GM19193 (cell line): Measurements from ENCODE around the gene KIAA1217.

Experiments used
- POLR2A ChIP-seq: IDR thresholded peaks from 4 replicates; pipeline ENCODE4 v1.6.1; 2011; ENCODE audit not compliant: insufficient read depth, insufficient read length; ENCODE audit errors: extremely low read depth

The KIAA1217 gene

GRCh38 chr10:24287559-24288195 lies 78.7 kb downstream of the KIAA1217 start:
- TF ChIP-seq POLR2A, result no peak

- no peak for TF ChIP-seq POLR2A
Measured at GRCh38 chr10:24288581-24288980, 79.6 kb downstream of the KIAA1217 start.

- no peak for TF ChIP-seq POLR2A
Measured at GRCh38 chr10:24289235-24289634, 80.3 kb downstream of the KIAA1217 start.

- TF ChIP-seq POLR2A, result no peak
Measured at GRCh38 chr10:24292304-24293293, 83.7 kb downstream of the KIAA1217 start.

- no peak for TF ChIP-seq POLR2A
Measured at GRCh38 chr10:24299578-24300260, 90.8 kb downstream of the KIAA1217 start.

DNA sequence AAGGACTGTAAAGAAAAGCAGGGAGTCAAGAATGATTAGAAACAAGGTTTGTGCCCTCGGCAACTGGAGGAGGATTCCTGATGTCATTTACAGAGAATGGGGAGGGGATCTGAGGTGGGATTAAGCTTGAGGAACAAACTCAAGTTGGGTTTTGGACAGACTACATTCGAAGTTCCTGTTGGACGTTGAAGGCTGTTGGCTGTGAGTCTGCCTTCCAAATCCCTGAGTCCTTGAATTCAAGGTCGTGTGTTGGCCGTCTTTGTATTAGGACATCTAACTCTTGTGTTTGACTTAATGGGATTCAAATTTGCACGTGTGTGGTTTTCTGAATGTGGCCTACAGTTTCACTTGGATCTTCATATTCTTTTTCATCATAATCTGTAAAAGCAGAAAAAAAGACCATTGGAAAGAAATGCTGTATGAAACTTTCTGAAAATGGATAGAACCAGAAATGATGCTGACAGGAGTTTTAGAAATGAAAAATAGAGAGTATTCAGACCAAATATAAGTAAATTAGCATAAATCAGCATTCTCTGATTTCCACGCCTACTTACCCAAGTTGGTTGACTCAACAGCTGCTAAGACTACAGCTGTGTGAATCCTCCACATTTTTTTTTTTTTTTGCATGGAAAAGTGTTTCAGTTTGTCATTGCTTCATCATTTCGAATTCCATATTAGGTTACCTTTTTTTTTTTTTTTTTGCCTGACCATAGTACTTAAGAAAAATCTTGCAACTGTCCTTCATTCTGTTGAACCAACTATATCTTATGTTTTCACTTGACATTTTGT lies 94.8 kb downstream of the KIAA1217 start:
- TF ChIP-seq POLR2A, result no peak

GRCh38 chr10:24305551-24306506 lies 96.9 kb downstream of the KIAA1217 start:
- no peak for TF ChIP-seq POLR2A

DNA sequence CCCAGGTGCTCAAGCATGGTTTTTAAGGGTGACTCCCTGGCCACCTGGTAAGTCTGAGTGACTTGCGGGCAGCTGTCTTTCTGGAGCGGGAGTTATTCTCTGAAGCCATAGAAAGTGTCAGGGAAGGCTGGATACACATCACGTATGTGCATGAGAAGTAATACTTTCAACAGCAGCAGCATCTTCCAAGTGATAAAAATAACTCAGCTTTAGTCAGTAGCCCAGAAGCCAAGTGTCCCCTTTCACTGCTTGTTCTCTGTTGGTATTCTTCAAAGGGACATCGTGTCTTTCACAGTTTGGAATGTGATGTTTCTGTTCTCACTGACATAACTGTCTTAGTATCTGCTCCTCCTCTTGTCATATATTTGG lies 97.6 kb downstream of the KIAA1217 start:
- TF ChIP-seq POLR2A, result no peak

DNA sequence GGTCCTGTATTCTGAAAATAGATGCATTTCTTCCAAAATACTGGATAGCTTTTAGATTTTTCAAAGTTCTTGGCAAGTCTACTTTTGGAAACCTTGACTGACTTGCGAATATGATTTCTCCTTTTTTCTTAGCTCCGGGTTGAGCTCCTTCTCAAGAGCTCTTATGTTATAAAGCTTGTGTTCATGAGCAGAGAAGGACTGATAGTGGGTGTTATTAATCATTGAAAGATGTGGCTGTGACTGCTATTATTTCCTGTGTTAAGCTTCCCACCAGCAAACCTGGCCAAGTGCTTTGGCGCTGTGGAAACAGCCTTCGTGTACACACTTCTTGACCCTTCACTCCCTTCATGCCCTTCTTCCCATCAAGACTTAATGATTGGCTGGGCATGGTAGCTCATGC lies 98.2 kb downstream of the KIAA1217 start:
- no peak for TF ChIP-seq POLR2A

DNA sequence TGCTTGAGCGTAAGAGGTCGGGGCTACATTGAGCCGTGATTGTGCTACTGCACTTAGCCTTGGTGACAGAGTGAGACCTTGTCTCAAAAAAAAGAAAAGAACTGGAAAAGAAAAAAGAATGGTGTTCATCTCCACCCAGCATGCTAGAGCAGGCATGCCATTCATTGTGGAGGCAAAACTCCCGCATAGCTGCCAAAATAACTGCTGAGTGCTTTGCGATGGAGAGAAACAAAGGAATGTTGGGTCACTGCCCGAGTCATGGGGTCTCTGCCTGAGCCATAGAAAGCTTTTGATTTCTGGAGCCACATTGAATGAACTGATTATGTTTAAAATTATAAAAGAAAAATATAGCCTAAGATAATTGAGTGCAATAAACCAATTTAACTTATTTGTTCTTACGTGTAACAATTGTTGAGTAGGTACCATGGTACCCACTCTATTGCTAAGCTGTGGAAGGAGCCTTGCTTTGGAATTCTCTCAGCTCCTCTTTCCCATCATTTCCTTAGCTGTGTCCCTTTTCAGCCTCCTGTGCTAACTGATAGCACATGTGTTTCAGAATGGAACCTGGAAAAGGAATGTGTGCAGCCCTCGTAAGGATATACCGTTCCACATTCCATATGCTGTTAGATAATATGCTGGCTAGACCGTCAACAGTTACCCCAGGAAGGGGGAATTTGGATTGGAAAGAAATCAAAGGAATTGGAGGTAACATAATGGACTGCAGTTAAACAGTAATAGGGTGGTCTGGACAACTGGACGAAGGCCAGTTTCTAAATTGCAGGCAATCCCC lies 99.0 kb downstream of the KIAA1217 start:
- TF ChIP-seq POLR2A, result no peak

DNA sequence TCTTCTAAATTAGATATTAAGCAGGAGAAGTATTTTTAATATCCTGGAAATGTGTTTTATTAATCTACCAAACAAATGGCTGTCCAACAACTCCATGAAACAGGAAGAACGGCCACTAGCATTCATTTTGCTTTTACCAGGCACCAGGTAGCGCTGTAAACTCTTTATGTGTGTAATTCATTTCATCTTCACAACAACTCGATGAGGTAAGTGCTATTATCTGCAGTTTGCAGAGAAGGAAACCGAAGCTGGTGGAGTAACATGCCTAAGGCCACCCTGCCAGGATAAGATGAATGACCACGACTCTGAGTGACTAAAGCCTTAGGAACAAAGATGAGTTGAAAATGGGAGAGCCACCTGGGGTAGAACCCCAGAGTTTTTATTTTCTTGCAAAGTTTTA lies 101.2 kb downstream of the KIAA1217 start:
- TF ChIP-seq POLR2A, result no peak

- TF ChIP-seq POLR2A, result no peak
Measured at GRCh38 chr10:24311888-24312287, 103.0 kb downstream of the KIAA1217 start.

- no peak for TF ChIP-seq POLR2A
Measured at GRCh38 chr10:24313283-24313682, 104.3 kb downstream of the KIAA1217 start.
